Measurements from ENCODE around the gene KIF19. TPM values are rescaled to one million over a fixed set of nuclear protein-coding genes. Genes with fewer than 3 reads are reported as not detected.

KIF19 gene
- total RNA-seq, 1 experiment from 2014 or later = 0.15 TPM

DNA sequence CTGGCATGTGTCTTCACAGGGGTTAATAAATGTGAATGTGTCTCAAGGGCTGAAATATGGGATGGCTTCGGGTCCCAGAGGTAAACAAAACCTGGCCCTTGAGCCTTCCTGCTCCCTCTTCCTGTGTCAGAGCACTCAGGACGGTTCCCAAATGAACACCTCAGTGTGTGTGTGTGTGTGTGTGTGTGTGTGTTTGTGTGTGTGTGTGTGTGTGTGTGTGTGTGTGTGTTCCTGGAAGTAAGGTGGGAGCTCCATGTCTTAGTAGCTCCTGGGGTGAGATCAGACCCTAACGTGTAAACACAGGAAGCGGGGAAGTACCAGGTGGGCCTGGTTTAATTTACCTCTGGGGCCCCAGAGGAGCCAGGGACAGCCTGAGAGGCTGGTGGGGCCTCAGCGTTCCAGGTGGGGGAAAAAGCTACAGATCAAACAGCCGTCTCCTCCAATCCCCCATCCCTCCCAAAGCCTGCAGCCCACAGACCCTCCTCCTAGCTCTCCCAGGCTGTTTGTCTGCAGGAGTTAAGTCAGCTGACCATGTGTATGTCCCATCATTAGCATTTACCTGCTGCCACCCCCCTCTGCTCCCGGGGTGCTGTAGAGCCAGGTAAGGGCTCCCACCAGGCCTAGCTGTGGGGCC, 6.1 kb downstream of the KIF19 start (continued):
- TF ChIP-seq, protein P1, sequence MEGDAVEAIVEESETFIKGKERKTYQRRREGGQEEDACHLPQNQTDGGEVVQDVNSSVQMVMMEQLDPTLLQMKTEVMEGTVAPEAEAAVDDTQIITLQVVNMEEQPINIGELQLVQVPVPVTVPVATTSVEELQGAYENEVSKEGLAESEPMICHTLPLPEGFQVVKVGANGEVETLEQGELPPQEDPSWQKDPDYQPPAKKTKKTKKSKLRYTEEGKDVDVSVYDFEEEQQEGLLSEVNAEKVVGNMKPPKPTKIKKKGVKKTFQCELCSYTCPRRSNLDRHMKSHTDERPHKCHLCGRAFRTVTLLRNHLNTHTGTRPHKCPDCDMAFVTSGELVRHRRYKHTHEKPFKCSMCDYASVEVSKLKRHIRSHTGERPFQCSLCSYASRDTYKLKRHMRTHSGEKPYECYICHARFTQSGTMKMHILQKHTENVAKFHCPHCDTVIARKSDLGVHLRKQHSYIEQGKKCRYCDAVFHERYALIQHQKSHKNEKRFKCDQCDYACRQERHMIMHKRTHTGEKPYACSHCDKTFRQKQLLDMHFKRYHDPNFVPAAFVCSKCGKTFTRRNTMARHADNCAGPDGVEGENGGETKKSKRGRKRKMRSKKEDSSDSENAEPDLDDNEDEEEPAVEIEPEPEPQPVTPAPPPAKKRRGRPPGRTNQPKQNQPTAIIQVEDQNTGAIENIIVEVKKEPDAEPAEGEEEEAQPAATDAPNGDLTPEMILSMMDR (IDR thresholded peaks at IDR 0.05 in 2 of 3, conservative IDR thresholded peaks at IDR 0.05 in 1 of 3; ENCODE audit: borderline replicate concordance in 1 of 3, insufficient read depth in 1 of 3, low read depth in 2 of 3, low read length in 2 of 3) = no peak
- TF ChIP-seq ZFX (IDR thresholded peaks at IDR 0.05) = no peak
- no peak for TF ChIP-seq TCF7L2 (IDR thresholded peaks at IDR 0.05; ENCODE audit: borderline replicate concordance, extremely low read depth, insufficient read depth, insufficient read length)
- no peak for TF ChIP-seq CBX3 (IDR thresholded peaks at IDR 0.05; ENCODE audit: low read depth)
- no peak for TF ChIP-seq CEBPB (IDR thresholded peaks at IDR 0.05; ENCODE audit: low read depth)
- TF ChIP-seq ZNF274 (IDR thresholded peaks at IDR 0.05; ENCODE audit: low read depth, low read length) = no peak

DNA sequence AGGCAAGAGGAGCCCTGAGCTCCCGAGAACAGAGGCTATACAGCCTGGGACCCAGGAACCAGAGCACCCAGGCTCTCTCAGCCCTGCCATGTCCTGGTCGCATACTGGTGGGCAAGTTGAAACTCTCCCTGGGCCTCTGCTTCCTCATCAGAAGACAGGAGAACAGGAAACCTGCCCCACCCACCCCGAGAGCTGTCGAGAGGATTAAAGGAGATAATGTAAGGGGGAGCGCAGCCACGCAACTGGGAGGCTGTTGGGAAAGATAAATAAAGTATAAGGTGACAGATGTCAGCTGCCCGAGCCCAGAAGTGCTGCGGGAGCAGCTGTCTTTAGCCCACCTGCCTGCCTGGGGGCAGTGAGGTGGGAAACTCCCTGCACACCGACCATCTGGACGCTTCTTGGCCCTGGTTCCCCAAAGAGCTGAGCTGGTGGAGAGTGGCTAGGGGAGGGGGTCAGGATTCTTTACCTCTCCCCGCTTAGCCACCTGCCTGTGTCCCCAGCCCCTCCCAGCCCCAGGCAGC, 6.8 kb downstream of the KIF19 start:
- ATAC-seq (no peak), DNase-seq (ENCODE audit: low read depth, low spot score) (no peak)
- Histone ChIP-seq H3K27me3 (ENCODE audit: insufficient read depth, low read length) (no peaks in the 10 kb centered on the region; the same call in 1 of the 2 replicates), H4K20me1 (ENCODE audit: insufficient read depth) (no peaks in the 10 kb centered on the region), H2AFZ (ENCODE audit: low read depth, low read length, poor library complexity, severe bottlenecking) (no peak overlapping the region), H3K79me2 (ENCODE audit: insufficient read depth, low read length) (no peaks in the 10 kb centered on the region), H3K9me2 (ENCODE audit: insufficient read depth) (no peaks in the 10 kb centered on the region), H3K4me1 (ENCODE audit: control insufficient read depth in 1 of 2, insufficient read depth in 2 of 2, low read length in 2 of 2) (no peaks in the 10 kb centered on the region), H3K9ac (ENCODE audit: low read length) (no peak overlapping the region), H3K4me2 (ENCODE audit: low read length) (no peak overlapping the region), H3K9me3 (ENCODE audit: control insufficient read depth in 1 of 2, insufficient read depth in 1 of 2, low read depth in 1 of 2, low read length in 2 of 2) (no peaks in the 10 kb centered on the region), H3K27ac (ENCODE audit: low read depth, low read length) (no peak overlapping the region), H3K4me3 (replicated peaks in 1 of 2; ENCODE audit: low read depth in 1 of 2, low read length in 2 of 2) (no peak overlapping the region), H3K36me3 (ENCODE audit: control insufficient read depth in 1 of 2, insufficient read depth in 2 of 2, low read length in 2 of 2) (no peaks in the 10 kb centered on the region)
- intact Hi-C loops (cut with micrococcal nuclease) = no loop called here
- BruUV-seq (replicated peaks) = no TSS peak
- ChIA-PET CTCF (interaction anchor here (1.6 kb wide), 1 partner anchor 36 kb away, joined by 4 read pairs; no protein-coding TSS in a partner anchor), RAD21 (ENCODE audit: low non-redundant PET in 1 of 2, low total read pairs in 2 of 2, uncharacterized antibody in 2 of 2, unreplicated experiment in 2 of 2) (no interaction called here), POLR2A (no interaction called here)
- TF ChIP-seq, protein P2, sequence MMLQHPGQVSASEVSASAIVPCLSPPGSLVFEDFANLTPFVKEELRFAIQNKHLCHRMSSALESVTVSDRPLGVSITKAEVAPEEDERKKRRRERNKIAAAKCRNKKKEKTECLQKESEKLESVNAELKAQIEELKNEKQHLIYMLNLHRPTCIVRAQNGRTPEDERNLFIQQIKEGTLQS (IDR thresholded peaks at IDR 0.05) = no peak
- no peak for TF ChIP-seq JUND (IDR thresholded peaks at IDR 0.05)
- TF ChIP-seq SP1 (IDR thresholded peaks at IDR 0.05; ENCODE audit: low read depth) = no peak
- no peak for TF ChIP-seq SIN3A (IDR thresholded peaks at IDR 0.05; ENCODE audit: low read depth)
